IMR-90 (cell line): ENCODE data around the gene RMDN3. TPM values are rescaled to one million over a fixed set of nuclear protein-coding genes. Genes with fewer than 3 reads are reported as not detected.

Experiments
- ATAC-seq: fragments of 200-7000 bp; cut with Tn5 transposase; 2 replicates; pipeline ENCODE4 v1.9.1; 2020; ENCODE audit warnings: low read depth, mild to moderate bottlenecking, moderate library complexity
- BruUV-seq: library from RNA; stranded (reverse); fragments of 400-500 nt; replicated peaks from 2 replicates; lab custom pipeline; 2021; lab: Mats Ljungman, UMichigan
- CTCF ChIA-PET: fragments of 300-600 bp; formaldehyde crosslinking; extraction: SDS; loops from one replicate; lab custom pipeline; 2021; ENCODE audit warnings: antibody characterized with exemption; lab: Yijun Ruan, JAX
- POLR2A ChIA-PET: fragments of 300-600 bp; sonication (Branson Sonifier 250); formaldehyde crosslinking; loops from one replicate; lab custom pipeline; 2022; ENCODE audit warnings: antibody characterized with exemption; ENCODE audit not compliant: unreplicated experiment; lab: Charles Lee
- DNase-seq: peaks from one replicate; pipeline ENCODE4 v3.0.0; 2013
- H2AFZ ChIP-seq: replicated peaks from 2 replicates; pipeline ENCODE3; 2013; ENCODE audit warnings: low read length, mild to moderate bottlenecking; ENCODE audit not compliant: poor library complexity
- H2AK5ac ChIP-seq: 2 replicates; pipeline ENCODE4 v1.6.1; 2013; ENCODE audit warnings: low read depth, low read length, inconsistent platforms
- H2AK9ac ChIP-seq: replicated peaks from 2 replicates; pipeline ENCODE3; 2013; ENCODE audit warnings: mild to moderate bottlenecking, low read depth, low read length, moderate library complexity; ENCODE audit not compliant: poor library complexity
- H2BK120ac ChIP-seq: 2 replicates; pipeline ENCODE4 v1.6.1; 2013; ENCODE audit warnings: low read depth, low read length, inconsistent platforms
- H2BK15ac ChIP-seq: 3 replicates; pipeline ENCODE4 v1.6.1; 2013; ENCODE audit warnings: low read depth, low read length, inconsistent platforms
- H2BK20ac ChIP-seq: 2 replicates; pipeline ENCODE4 v1.6.1; 2013; ENCODE audit warnings: low read depth, mild to moderate bottlenecking, inconsistent platforms, low read length, moderate library complexity
- H2BK5ac ChIP-seq: 2 replicates; pipeline ENCODE4 v1.6.1; 2013; ENCODE audit warnings: mild to moderate bottlenecking, low read depth, low read length, inconsistent platforms; ENCODE audit not compliant: poor library complexity, severe bottlenecking
- H3K14ac ChIP-seq: replicated peaks from 2 replicates; pipeline ENCODE4 v1.6.1; 2013; ENCODE audit warnings: low read depth, low read length, inconsistent platforms
- H3K18ac ChIP-seq: 2 replicates; pipeline ENCODE4 v1.6.1; 2013; ENCODE audit warnings: low read depth, low read length, control low read depth
- H3K23ac ChIP-seq: 2 replicates; pipeline ENCODE4 v1.6.1; 2013; ENCODE audit warnings: low read depth, low read length, inconsistent platforms
- H3K27ac ChIP-seq: 2 replicates; pipeline ENCODE4 v1.5.1; 2013; ENCODE audit warnings: mild to moderate bottlenecking, control low read depth, low read length; ENCODE audit not compliant: insufficient read depth
- H3K27me3 ChIP-seq: 2 replicates; pipeline ENCODE4 v1.6.1; 2013; ENCODE audit warnings: low read length; ENCODE audit not compliant: control insufficient read depth, insufficient read depth
- H3K36me3 ChIP-seq: 2 replicates; pipeline ENCODE4 v1.6.1; 2013; ENCODE audit warnings: low read length, mixed read lengths; ENCODE audit not compliant: control insufficient read depth, insufficient read depth
- H3K4ac ChIP-seq: 2 replicates; pipeline ENCODE4 v1.6.1; 2013; ENCODE audit warnings: low read depth, low read length, inconsistent platforms
- H3K4me1 ChIP-seq: 2 replicates; pipeline ENCODE4 v1.6.1; 2013; ENCODE audit warnings: low read length, mixed read lengths; ENCODE audit not compliant: control insufficient read depth, insufficient read depth
- H3K4me2 ChIP-seq: 2 replicates; pipeline ENCODE4 v1.6.1; 2013; ENCODE audit warnings: low read depth, mild to moderate bottlenecking, control low read depth, low read length, moderate library complexity
- H3K4me3 ChIP-seq: 2 replicates; pipeline ENCODE4 v1.5.1; 2013; ENCODE audit warnings: low read depth, mild to moderate bottlenecking, control low read depth, low read length, moderate library complexity; ENCODE audit not compliant: insufficient read depth
- H3K56ac ChIP-seq: 2 replicates; pipeline ENCODE4 v1.6.1; 2013; ENCODE audit warnings: low read length, inconsistent platforms; ENCODE audit not compliant: insufficient read depth; ENCODE audit errors: extremely low read depth
- H3K79me1 ChIP-seq, 2 experiments: 2 replicates each; pipeline ENCODE4 v1.6.1; 2013; ENCODE audit warnings: low read length in 2 of 2, inconsistent platforms in 1 of 2, low read depth in 1 of 2
- H3K9ac ChIP-seq: 2 replicates; pipeline ENCODE4 v1.6.1; 2013; ENCODE audit warnings: low read depth, low read length, control low read depth
- H3K9me1 ChIP-seq: 2 replicates; pipeline ENCODE4 v1.6.1; 2013; ENCODE audit warnings: low read length, inconsistent platforms; ENCODE audit not compliant: insufficient read depth
- H3K9me3 ChIP-seq: 2 replicates; pipeline ENCODE4 v1.6.1; 2013; ENCODE audit warnings: low read length; ENCODE audit not compliant: control insufficient read depth, insufficient read depth
- H4K20me1 ChIP-seq: 2 replicates; pipeline ENCODE4 v1.6.1; 2013; ENCODE audit warnings: low read length, inconsistent platforms; ENCODE audit not compliant: insufficient read depth
- H4K5ac ChIP-seq: 2 replicates; pipeline ENCODE4 v1.6.1; 2013; ENCODE audit warnings: mild to moderate bottlenecking, low read depth, low read length, control low read depth
- H4K8ac ChIP-seq, 2 experiments: 2 replicates each; pipeline ENCODE4 v1.6.1; 2013; ENCODE audit warnings: low read depth in 2 of 2, low read length in 2 of 2, control low read depth in 1 of 2, inconsistent platforms in 1 of 2
- H4K91ac ChIP-seq: 2 replicates; pipeline ENCODE4 v1.6.1; 2013; ENCODE audit warnings: low read depth, low read length, inconsistent platforms; ENCODE audit not compliant: insufficient read depth
- SMC3 ChIP-seq: fragments of 150-350 bp; IDR thresholded peaks from 2 replicates; pipeline ENCODE4 v1.6.1; 2016; ENCODE audit warnings: low read depth, mild to moderate bottlenecking, antibody characterized with exemption, low read length, moderate library complexity
- USF2 ChIP-seq: fragments of 150-350 bp; IDR thresholded peaks from 2 replicates; pipeline ENCODE4 v1.6.1; 2017; ENCODE audit warnings: mild to moderate bottlenecking, antibody characterized with exemption, low read length, low read depth
- WGBS, 2 experiments: methylation state at CpG; one replicate each; pipeline versions ENCODE4 v1.1.5 to v1.1.7; 2013; ENCODE audit warnings: missing lambda C conversion rate in 2 of 2; ENCODE audit not compliant: insufficient read length in 1 of 2; ENCODE audit errors: extremely low coverage in 2 of 2; 5-methylcytosine and 5-hydroxymethylcytosine counted together
- dilution Hi-C: fragments of 300-500 bp; cut with HindIII; formaldehyde crosslinking; loops from one replicate; pipeline ENCODE4 v1.14.3; 2018; ENCODE audit warnings: low sequenced_read_pairs; ENCODE audit not compliant: unreplicated experiment
- in situ Hi-C: fragments of 300-500 bp; cut with MboI; formaldehyde crosslinking; loops from 3 replicates; pipeline ENCODE4 v1.14.3; 2019; ENCODE audit warnings: low sequenced_read_pairs, inconsistent platforms, mixed read lengths
- intact Hi-C: fragments of 100-400 bp; cut with micrococcal nuclease; formaldehyde crosslinking; loops from 2 replicates; pipeline ENCODE4 v1.10.0; 2022
- polyA plus RNA-seq, 3 experiments: library from polyadenylated mRNA; depleted of rRNA; stranded (reverse); fragments of >200 nt; gene quantifications; 2 replicates each; pipeline ENCODE4 v1.2.3, GENCODE V29; 2012; ENCODE audit warnings: low replicate concordance in 1 of 3
- total RNA-seq: library from RNA; depleted of rRNA; stranded (reverse); fragments of >200 nt; gene quantifications from 2 replicates; pipeline ENCODE4 v1.2.3, GENCODE V29; 2012
- TF ChIP-seq, protein P1 (sequence below): conservative IDR thresholded peaks from 2 replicates; pipeline ENCODE4 v1.5.1; 2012; ENCODE audit warnings: mild to moderate bottlenecking, low read depth, low read length, improper control_type of control experiment

Gene RMDN3
- total and polyA plus RNA-seq, 2 of the 4 experiments (the other 2 are of a cell fraction) = 14.7 to 25.7 TPM

DNA sequence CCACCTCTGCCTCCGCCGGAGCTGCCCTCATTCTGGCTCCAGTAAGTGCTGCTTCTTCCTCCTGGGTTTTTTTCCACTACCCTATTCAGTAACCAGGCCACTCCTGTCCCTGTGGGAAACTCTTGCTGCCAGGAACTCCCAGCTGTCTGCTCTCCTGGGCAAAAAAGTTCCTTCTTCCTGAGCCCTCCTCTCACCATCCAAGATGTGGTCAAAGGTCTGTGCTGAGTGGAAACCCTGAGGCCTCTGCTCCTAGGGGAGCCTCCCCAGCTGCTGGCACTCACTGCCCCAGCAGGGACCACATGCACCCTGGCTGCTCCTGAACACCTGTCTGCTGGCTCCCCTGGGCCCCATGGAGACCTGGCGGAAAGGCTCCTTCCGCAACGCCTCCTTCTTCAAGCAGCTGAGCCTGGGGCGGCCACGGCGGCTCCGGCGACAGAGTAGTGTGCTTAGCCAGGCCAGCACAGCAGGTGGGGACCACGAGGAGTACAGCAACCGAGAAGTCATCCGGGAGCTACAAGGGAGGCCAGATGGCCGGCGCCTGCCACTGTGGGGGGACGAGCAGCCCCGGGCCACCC is 15.2 kb upstream of the RMDN3 start:
- no peak overlapping the region for H3K14ac ChIP-seq
- peaks cover 39% of the 10 kb centered on the region for H3K36me3 ChIP-seq
- DNase-seq (no peak), ATAC-seq (no peak)
- H2AK5ac ChIP-seq = no peak overlapping the region
- no peak overlapping the region for H2BK15ac ChIP-seq
- 86% methylated on average over 14 of the region's 17 CpGs; no CpG with 5 or more reads in 1 of the 2 experiments for WGBS, 2 experiments
- no peak overlapping the region for H3K9ac ChIP-seq
- no peak overlapping the region for H3K56ac ChIP-seq
- no peaks in the 10 kb centered on the region for H3K9me3 ChIP-seq
- H4K5ac ChIP-seq = no peak overlapping the region
- H3K23ac ChIP-seq = no peak overlapping the region
- TF ChIP-seq USF2 (no peak), SMC3 (no peak)
- TF ChIP-seq, protein P1, sequence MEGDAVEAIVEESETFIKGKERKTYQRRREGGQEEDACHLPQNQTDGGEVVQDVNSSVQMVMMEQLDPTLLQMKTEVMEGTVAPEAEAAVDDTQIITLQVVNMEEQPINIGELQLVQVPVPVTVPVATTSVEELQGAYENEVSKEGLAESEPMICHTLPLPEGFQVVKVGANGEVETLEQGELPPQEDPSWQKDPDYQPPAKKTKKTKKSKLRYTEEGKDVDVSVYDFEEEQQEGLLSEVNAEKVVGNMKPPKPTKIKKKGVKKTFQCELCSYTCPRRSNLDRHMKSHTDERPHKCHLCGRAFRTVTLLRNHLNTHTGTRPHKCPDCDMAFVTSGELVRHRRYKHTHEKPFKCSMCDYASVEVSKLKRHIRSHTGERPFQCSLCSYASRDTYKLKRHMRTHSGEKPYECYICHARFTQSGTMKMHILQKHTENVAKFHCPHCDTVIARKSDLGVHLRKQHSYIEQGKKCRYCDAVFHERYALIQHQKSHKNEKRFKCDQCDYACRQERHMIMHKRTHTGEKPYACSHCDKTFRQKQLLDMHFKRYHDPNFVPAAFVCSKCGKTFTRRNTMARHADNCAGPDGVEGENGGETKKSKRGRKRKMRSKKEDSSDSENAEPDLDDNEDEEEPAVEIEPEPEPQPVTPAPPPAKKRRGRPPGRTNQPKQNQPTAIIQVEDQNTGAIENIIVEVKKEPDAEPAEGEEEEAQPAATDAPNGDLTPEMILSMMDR = no peak
- no peak overlapping the region for H2AK9ac ChIP-seq
- ChIA-PET POLR2A (no interaction called here), CTCF (no interaction called here)
- no peak overlapping the region for H4K91ac ChIP-seq
- no peak overlapping the region for H4K8ac ChIP-seq
- no peak overlapping the region for H2BK5ac ChIP-seq
- H2BK120ac ChIP-seq = no peak overlapping the region
- H2AFZ ChIP-seq = no peak overlapping the region
- peaks cover 9% of the 10 kb centered on the region; the same call in 1 of the 2 replicates for H4K20me1 ChIP-seq
- no peaks in the 10 kb centered on the region for H3K27me3 ChIP-seq
- dilution Hi-C loops (no loop called here), intact Hi-C loops (no loop called here), in situ Hi-C loops (no loop called here)
- no peak overlapping the region for H3K4me3 ChIP-seq
- H3K4me2 ChIP-seq = no peak overlapping the region
- peaks cover 14% of the 10 kb centered on the region for H3K4me1 ChIP-seq
- H3K9me1 ChIP-seq = peaks cover 12% of the 10 kb centered on the region
- no peak overlapping the region for H3K18ac ChIP-seq
- H3K27ac ChIP-seq = no peak overlapping the region
- H3K4ac ChIP-seq = no peak overlapping the region
- no peak overlapping the region for H2BK20ac ChIP-seq
- no TSS peak for BruUV-seq
- no peaks in the 10 kb centered on the region; a peak in 1 of 4 replicates for H3K79me1 ChIP-seq
